Neural progenitor cell (in vitro differentiated cells): Measurements from ENCODE around the gene MSN. TPM values are rescaled to one million over a fixed set of nuclear protein-coding genes. Genes with fewer than 3 reads are reported as not detected.

ENCODE experiments used
- DNase-seq: peaks from one replicate; pipeline ENCODE4 v3.0.0-alpha.2; 2016; ENCODE audit warnings: low spot score
- H2AFZ ChIP-seq: fragments of 200-600 bp; sonication (generic); replicated peaks from 2 replicates; pipeline ENCODE4 v1.6.1; 2016; ENCODE audit warnings: antibody characterized with exemption
- H3F3A ChIP-seq: fragments of 200-600 bp; sonication (generic); 2 replicates; pipeline ENCODE4 v1.6.1; 2016; ENCODE audit warnings: antibody characterized with exemption, low read depth
- H3K27ac ChIP-seq: fragments of 200-600 bp; sonication (generic); 2 replicates; pipeline ENCODE4 v1.5.1; 2016; ENCODE audit warnings: mild to moderate bottlenecking
- H3K27me3 ChIP-seq: fragments of 200-600 bp; sonication (generic); 2 replicates; pipeline ENCODE4 v1.6.1; 2016; ENCODE audit warnings: mild to moderate bottlenecking, moderate library complexity
- H3K36me3 ChIP-seq: fragments of 200-600 bp; sonication (generic); 2 replicates; pipeline ENCODE4 v1.5.1; 2016
- H3K4me1 ChIP-seq: fragments of 200-600 bp; sonication (generic); 2 replicates; pipeline ENCODE4 v1.6.1; 2016; ENCODE audit warnings: mixed run types
- H3K4me2 ChIP-seq: fragments of 200-600 bp; sonication (generic); 2 replicates; pipeline ENCODE4 v1.6.1; 2016
- H3K4me3 ChIP-seq: fragments of 200-600 bp; sonication (generic); 2 replicates; pipeline ENCODE4 v1.5.1; 2016
- H3K79me2 ChIP-seq: fragments of 200-600 bp; sonication (generic); 2 replicates; pipeline ENCODE4 v1.6.1; 2016; ENCODE audit warnings: low read depth
- H3K9ac ChIP-seq: fragments of 200-600 bp; sonication (generic); 2 replicates; pipeline ENCODE4 v1.6.1; 2016
- H3K9me3 ChIP-seq: fragments of 200-600 bp; sonication (generic); 2 replicates; pipeline ENCODE4 v1.5.1; 2016; ENCODE audit warnings: low read depth
- H4K20me1 ChIP-seq: fragments of 200-600 bp; sonication (generic); 2 replicates; pipeline ENCODE4 v1.6.1; 2016; ENCODE audit warnings: low read depth
- H3K27ac Mint-ChIP-seq: 3 replicates; pipeline ENCODE4 v1.8.0; 2021; ENCODE audit warnings: mixed read lengths
- H3K27me3 Mint-ChIP-seq: 2 replicates; pipeline ENCODE4 v1.8.0; 2022; ENCODE audit warnings: low read depth, mild to moderate bottlenecking, inconsistent platforms, moderate library complexity, mixed read lengths; ENCODE audit not compliant: insufficient read depth
- H3K36me3 Mint-ChIP-seq: 3 replicates; pipeline ENCODE4 v1.8.0; 2021; ENCODE audit warnings: mixed read lengths
- H3K4me1 Mint-ChIP-seq: 3 replicates; pipeline ENCODE4 v1.8.0; 2021; ENCODE audit warnings: mixed read lengths
- H3K4me3 Mint-ChIP-seq: 3 replicates; pipeline ENCODE4 v1.8.0; 2021; ENCODE audit warnings: mild to moderate bottlenecking, moderate library complexity, mixed read lengths
- H3K9me3 Mint-ChIP-seq: 3 replicates; pipeline ENCODE4 v1.8.0; 2020; ENCODE audit warnings: mixed read lengths
- CTCF ChIP-seq: fragments of 200-600 bp; sonication (generic); IDR thresholded peaks from 2 replicates; pipeline ENCODE4 v1.5.1; 2017; ENCODE audit warnings: antibody characterized with exemption, mild to moderate bottlenecking
- EZH2 ChIP-seq: fragments of 200-600 bp; sonication (generic); IDR thresholded peaks from 2 replicates; pipeline ENCODE4 v1.6.1; 2017; ENCODE audit warnings: antibody characterized with exemption, mild to moderate bottlenecking, moderate library complexity
- EZH2phosphoT487 ChIP-seq: fragments of 200-600 bp; sonication (generic); IDR thresholded peaks from 2 replicates; pipeline ENCODE4 v1.6.1; 2017; ENCODE audit warnings: antibody characterized with exemption
- total RNA-seq: library from RNA; depleted of rRNA; stranded (reverse); fragments of >200 nt; gene quantifications from 2 replicates; pipeline ENCODE4 v1.2.3, GENCODE V29; 2015; ENCODE audit warnings: low replicate concordance

The MSN gene
- total RNA-seq, 1 donor from 2014 or later = 97.4 TPM

GRCh38 chrX:65740909-65741308 lies 73.5 kb downstream of the MSN start:
- no peaks in the 10 kb centered on the region for H3K4me1 Mint-ChIP-seq
- Histone ChIP-seq H3K36me3 (no peaks in the 10 kb centered on the region), H3K79me2 (no peaks in the 10 kb centered on the region), H3K9ac (no peak overlapping the region), H3K9me3 (no peaks in the 10 kb centered on the region), H3K27ac (no peak overlapping the region), H3K27me3 (no peaks in the 10 kb centered on the region), H3K4me1 (no peaks in the 10 kb centered on the region), H3K4me3 (no peak overlapping the region), H2AFZ (no peak overlapping the region), H3K4me2 (no peak overlapping the region), H4K20me1 (no peaks in the 10 kb centered on the region), H3F3A (no peaks in the 10 kb centered on the region)
- no peaks in the 10 kb centered on the region for H3K9me3 Mint-ChIP-seq
- TF ChIP-seq CTCF = no peak
- no peak for TF ChIP-seq EZH2
- TF ChIP-seq EZH2phosphoT487 = no peak
- no peak overlapping the region for H3K27ac Mint-ChIP-seq
- H3K4me3 Mint-ChIP-seq = no peak overlapping the region
- H3K36me3 Mint-ChIP-seq = peaks cover 11% of the 10 kb centered on the region
- DNase-seq = no peak
- peaks cover 4% of the 10 kb centered on the region for H3K27me3 Mint-ChIP-seq

GRCh38 chrX:65741823-65742222 lies 74.4 kb downstream of the MSN start:
- TF ChIP-seq CTCF (no peak), EZH2phosphoT487 (no peak), EZH2 (no peak)
- Mint-ChIP-seq H3K27me3 (peaks cover 4% of the 10 kb centered on the region), H3K9me3 (no peaks in the 10 kb centered on the region), H3K4me3 (no peak overlapping the region), H3K36me3 (peaks cover 6% of the 10 kb centered on the region), H3K4me1 (no peaks in the 10 kb centered on the region), H3K27ac (no peak overlapping the region)
- H3K79me2 ChIP-seq = no peaks in the 10 kb centered on the region
- no peaks in the 10 kb centered on the region for H3K27me3 ChIP-seq
- no peak overlapping the region for H3K4me2 ChIP-seq
- H3K4me1 ChIP-seq = no peaks in the 10 kb centered on the region
- H3K9me3 ChIP-seq = no peaks in the 10 kb centered on the region
- no peak overlapping the region for H3K4me3 ChIP-seq
- H3K9ac ChIP-seq = no peak overlapping the region
- H4K20me1 ChIP-seq = no peaks in the 10 kb centered on the region
- H3F3A ChIP-seq = no peaks in the 10 kb centered on the region
- no peak overlapping the region for H2AFZ ChIP-seq
- H3K36me3 ChIP-seq = no peaks in the 10 kb centered on the region
- H3K27ac ChIP-seq = no peak overlapping the region
- DNase-seq = no peak

- Mint-ChIP-seq H3K27me3 (peaks cover 7% of the 10 kb centered on the region), H3K36me3 (no peaks in the 10 kb centered on the region), H3K9me3 (no peaks in the 10 kb centered on the region), H3K4me3 (no peak overlapping the region), H3K27ac (no peak overlapping the region), H3K4me1 (no peaks in the 10 kb centered on the region)
- no peaks in the 10 kb centered on the region for H4K20me1 ChIP-seq
- no peak overlapping the region for H3K4me2 ChIP-seq
- H3K79me2 ChIP-seq = no peaks in the 10 kb centered on the region
- H3K4me1 ChIP-seq = no peaks in the 10 kb centered on the region
- no peak overlapping the region for H3K27ac ChIP-seq
- TF ChIP-seq EZH2phosphoT487 = no peak
- no peak for TF ChIP-seq CTCF
- TF ChIP-seq EZH2 = no peak
- no peaks in the 10 kb centered on the region for H3F3A ChIP-seq
- no peaks in the 10 kb centered on the region for H3K9me3 ChIP-seq
- no peaks in the 10 kb centered on the region for H3K36me3 ChIP-seq
- H3K9ac ChIP-seq = no peak overlapping the region
- H3K27me3 ChIP-seq = no peaks in the 10 kb centered on the region
- DNase-seq = no peak
- no peak overlapping the region for H3K4me3 ChIP-seq
- no peak overlapping the region for H2AFZ ChIP-seq
These were observed 77.5 kb downstream of the MSN start for GRCh38 chrX:65744965-65745364.

- H3K9ac ChIP-seq = no peak overlapping the region
- Mint-ChIP-seq H3K4me3 (no peak overlapping the region), H3K9me3 (no peaks in the 10 kb centered on the region), H3K27me3 (peaks cover 7% of the 10 kb centered on the region), H3K27ac (no peak overlapping the region), H3K4me1 (no peaks in the 10 kb centered on the region), H3K36me3 (no peaks in the 10 kb centered on the region)
- H3K79me2 ChIP-seq = no peaks in the 10 kb centered on the region
- H3F3A ChIP-seq = no peaks in the 10 kb centered on the region
- H3K4me3 ChIP-seq = no peak overlapping the region
- H3K4me2 ChIP-seq = no peak overlapping the region
- no peaks in the 10 kb centered on the region for H3K4me1 ChIP-seq
- TF ChIP-seq CTCF = no peak
- TF ChIP-seq EZH2 = no peak
- TF ChIP-seq EZH2phosphoT487 = no peak
- H3K36me3 ChIP-seq = no peaks in the 10 kb centered on the region
- H2AFZ ChIP-seq = no peak overlapping the region
- H4K20me1 ChIP-seq = no peaks in the 10 kb centered on the region
- H3K9me3 ChIP-seq = no peaks in the 10 kb centered on the region
- DNase-seq = no peak
- no peaks in the 10 kb centered on the region for H3K27me3 ChIP-seq
- H3K27ac ChIP-seq = no peak overlapping the region
These were observed 78.0 kb downstream of the MSN start for GRCh38 chrX:65745427-65745826.
